H7 (cell line): ENCODE data around the gene FALEC. TPM values are rescaled to one million over a fixed set of nuclear protein-coding genes. Genes with fewer than 3 reads are reported as not detected.
A peak's percentile ranks its signal among the peaks of the same experiment; 100 is the strongest.

Experiments
- DNase-seq: peaks from one replicate; pipeline ENCODE4 v3.0.0; 2012
- H3K27me3 ChIP-seq: 2 replicates; pipeline ENCODE4 v1.6.0; 2011; ENCODE audit warnings: mild to moderate bottlenecking, low read length; ENCODE audit not compliant: control insufficient read depth, insufficient read depth
- H3K36me3 ChIP-seq: replicated peaks from 2 replicates; pipeline ENCODE4 v1.5.1; 2011; ENCODE audit warnings: low read length; ENCODE audit not compliant: control insufficient read depth, insufficient read depth
- H3K4me3 ChIP-seq: 2 replicates; pipeline ENCODE4 v1.5.1; 2011; ENCODE audit warnings: low read depth, mild to moderate bottlenecking, control low read depth, low read length, moderate library complexity; ENCODE audit not compliant: insufficient read depth
- total RNA-seq: library from RNA; depleted of rRNA; stranded (reverse); fragments of >200 nt; shearing (Covaris generic); gene quantifications from 2 replicates; pipeline ENCODE4 v1.2.3, GENCODE V29; 2014; rRNA removed

FALEC gene
- total RNA-seq, result 1.7 and 2.6 TPM in 2 replicates

- H3K27me3 ChIP-seq, result no peaks in the 10 kb centered on the region
- no peaks in the 10 kb centered on the region for H3K36me3 ChIP-seq
- peak within 1 kb of the TSS; percentile 78 for H3K4me3 ChIP-seq
- DNase-seq, result peak; percentile 100
These were observed at the start of gene FALEC for GRCh38 chr1:150515328-150516049. Gene FALEC (plus strand): TSS chr1:150515752.

GRCh38 chr1:150466964-150467363 lies 48.6 kb upstream of the FALEC start:
- Histone ChIP-seq H3K4me3 (no peak overlapping the region), H3K36me3 (peaks cover 26% of the 10 kb centered on the region), H3K27me3 (no peaks in the 10 kb centered on the region)
- DNase-seq, result no peak

GRCh38 chr1:150469291-150469690 lies 46.3 kb upstream of the FALEC start:
- Histone ChIP-seq H3K4me3 (no peak overlapping the region), H3K36me3 (peaks cover 29% of the 10 kb centered on the region), H3K27me3 (no peaks in the 10 kb centered on the region)
- DNase-seq, result no peak

- no peaks in the 10 kb centered on the region for H3K27me3 ChIP-seq
- DNase-seq, result peak; percentile 56
- H3K36me3 ChIP-seq, result peaks cover 20% of the 10 kb centered on the region
- H3K4me3 ChIP-seq, result no peak overlapping the region
These were observed 42.9 kb upstream of the FALEC start for GRCh38 chr1:150472601-150473200.

GRCh38 chr1:150473659-150474058 lies 41.9 kb upstream of the FALEC start:
- H3K36me3 ChIP-seq, result peaks cover 20% of the 10 kb centered on the region
- DNase-seq, result no peak
- no peaks in the 10 kb centered on the region for H3K27me3 ChIP-seq
- no peak overlapping the region for H3K4me3 ChIP-seq

GRCh38 chr1:150474869-150475268 lies 40.7 kb upstream of the FALEC start:
- Histone ChIP-seq H3K36me3 (peaks cover 18% of the 10 kb centered on the region), H3K27me3 (no peaks in the 10 kb centered on the region), H3K4me3 (no peak overlapping the region)
- no peak for DNase-seq

- Histone ChIP-seq H3K36me3 (peaks cover 5% of the 10 kb centered on the region), H3K4me3 (no peak overlapping the region), H3K27me3 (no peaks in the 10 kb centered on the region)
- DNase-seq, result no peak
These were observed 38.8 kb upstream of the FALEC start for GRCh38 chr1:150476754-150477153.

GRCh38 chr1:150477320-150477719 lies 38.2 kb upstream of the FALEC start:
- Histone ChIP-seq H3K4me3 (no peak overlapping the region), H3K36me3 (no peaks in the 10 kb centered on the region), H3K27me3 (no peaks in the 10 kb centered on the region)
- DNase-seq, result no peak

GRCh38 chr1:150477733-150478132 lies 37.8 kb upstream of the FALEC start:
- DNase-seq, result no peak
- H3K4me3 ChIP-seq, result no peak overlapping the region
- H3K36me3 ChIP-seq, result no peaks in the 10 kb centered on the region
- no peaks in the 10 kb centered on the region for H3K27me3 ChIP-seq

- no peak for DNase-seq
- no peaks in the 10 kb centered on the region for H3K36me3 ChIP-seq
- H3K27me3 ChIP-seq, result no peaks in the 10 kb centered on the region
- no peak overlapping the region for H3K4me3 ChIP-seq
These were observed 36.2 kb upstream of the FALEC start for GRCh38 chr1:150479370-150479769.

GRCh38 chr1:150479927-150480352 lies 35.6 kb upstream of the FALEC start:
- no peaks in the 10 kb centered on the region for H3K27me3 ChIP-seq
- DNase-seq, result no peak
- H3K36me3 ChIP-seq, result no peaks in the 10 kb centered on the region
- no peak overlapping the region for H3K4me3 ChIP-seq

- no peaks in the 10 kb centered on the region for H3K36me3 ChIP-seq
- DNase-seq, result no peak
- no peak overlapping the region for H3K4me3 ChIP-seq
- H3K27me3 ChIP-seq, result no peaks in the 10 kb centered on the region
These were observed 31.1 kb upstream of the FALEC start for GRCh38 chr1:150484431-150484830.

- DNase-seq, result no peak
- H3K36me3 ChIP-seq, result peaks cover under 1% of the 10 kb centered on the region
These were observed 30.7 kb upstream of the FALEC start for GRCh38 chr1:150484861-150485260.

GRCh38 chr1:150486966-150487762 lies 28.4 kb upstream of the FALEC start, which contains the start of gene TARS2:
Gene TARS2 (plus strand): TSS chr1:150487419. CDS start chr1:150487451, 32 bp downstream.
- H3K4me3 ChIP-seq, result peak within 1 kb of the TSS; percentile 72

More at GRCh38 chr1:150484861-150485260, 30.7 kb upstream of the FALEC start:
- Histone ChIP-seq H3K4me3 (no peak overlapping the region), H3K27me3 (no peaks in the 10 kb centered on the region)

GRCh38 chr1:150487763-150488115 lies 27.8 kb upstream of the FALEC start:
- Histone ChIP-seq H3K27me3 (no peaks in the 10 kb centered on the region), H3K4me3 (peak overlapping the region; percentile 72), H3K36me3 (peaks cover 11% of the 10 kb centered on the region)
- DNase-seq, result peak; percentile 17

More at GRCh38 chr1:150486966-150487762, 28.4 kb upstream of the FALEC start, which contains the start of gene TARS2:
- DNase-seq, result peak; percentile 96
- Histone ChIP-seq H3K27me3 (no peaks in the 10 kb centered on the region), H3K36me3 (peaks cover 9% of the 10 kb centered on the region)
